T-cell (primary cell): ENCODE results near the gene COG6. TPM values are rescaled to one million over a fixed set of nuclear protein-coding genes. Genes with fewer than 3 reads are reported as not detected.

Experiments
- ATAC-seq, 4 experiments: fragments of 200-7000 bp in 3 of 4; fragments of 150-1000 bp in 1 of 4; cut with Tn5 transposase; replicated peaks in 1 of 4; 1 replicate in 3 of 4; 2 replicates in 1 of 4; pipeline ENCODE4 v1.10.0; 2021; ENCODE audit warnings: moderate library complexity in 3 of 4, mild to moderate bottlenecking in 2 of 4, moderate number of reproducible peaks in 1 of 4
- CTCF ChIA-PET, 2 donors: fragments of 300-600 bp; sonication (Branson Sonifier 250); formaldehyde crosslinking; loops; one replicate each; lab custom pipeline; 2022; ENCODE audit warnings: antibody characterized with exemption in 2 of 2; lab: Charles Lee
- POLR2A ChIA-PET, 2 donors: fragments of 300-600 bp; sonication (Branson Sonifier 250); formaldehyde crosslinking; loops; one replicate each; lab custom pipeline; 2022; ENCODE audit warnings: antibody characterized with exemption in 2 of 2; lab: Charles Lee
- DNase-seq, 35 experiments: peaks; one replicate each; pipeline versions ENCODE4 v3.0.0 to v3.0.0-alpha.2; 2013 to 2023
- H3K27ac ChIP-seq: one replicate; pipeline ENCODE4 v1.5.1; 2013; ENCODE audit warnings: low read length
- H3K27me3 ChIP-seq, 2 experiments: replicated peaks in 1 of 2; 1 replicate in 1 of 2; 2 replicates in 1 of 2; pipeline versions ENCODE4 v1.6.1 to v1.7.0; 2013; ENCODE audit warnings: low read length in 1 of 2, mixed read lengths in 1 of 2; ENCODE audit not compliant: control insufficient read depth in 2 of 2, insufficient read depth in 2 of 2; ENCODE audit errors: extremely low read depth in 1 of 2
- H3K36me3 ChIP-seq, 2 donors: 1 replicate in 1 of 2; 2 replicates in 1 of 2; pipeline versions ENCODE4 v1.6.1 to v1.7.0; 2013; ENCODE audit warnings: low read length in 1 of 2; ENCODE audit not compliant: control insufficient read depth in 2 of 2, insufficient read depth in 1 of 2; ENCODE audit errors: extremely low read depth in 1 of 2
- H3K4me1 ChIP-seq, 2 experiments: 1 replicate in 1 of 2; 2 replicates in 1 of 2; pipeline versions ENCODE4 v1.6.1 to v1.7.0; 2013; ENCODE audit warnings: low read length in 2 of 2, mixed read lengths in 1 of 2; ENCODE audit not compliant: insufficient read depth in 2 of 2, control insufficient read depth in 1 of 2; ENCODE audit errors: extremely low read depth in 1 of 2
- H3K4me3 ChIP-seq, 2 donors: 1 replicate in 1 of 2; 2 replicates in 1 of 2; pipeline versions ENCODE4 v1.5.1 to v1.7.0; 2013; ENCODE audit warnings: mild to moderate bottlenecking in 2 of 2, low read length in 1 of 2, moderate library complexity in 1 of 2; ENCODE audit not compliant: control insufficient read depth in 1 of 2; ENCODE audit errors: extremely low read depth in 1 of 2
- H3K9me3 ChIP-seq: 2 replicates; pipeline ENCODE4 v1.7.0; 2013
- H3K27ac Mint-ChIP-seq, 2 donors: one replicate each; pipeline ENCODE4 v1.8.0; 2020 to 2021; ENCODE audit warnings: mild to moderate bottlenecking in 2 of 2, mixed read lengths in 2 of 2
- H3K27me3 Mint-ChIP-seq, 2 donors: one replicate each; pipeline ENCODE4 v1.8.0; 2021 to 2022; ENCODE audit warnings: mixed read lengths in 2 of 2
- H3K36me3 Mint-ChIP-seq: one replicate; pipeline ENCODE4 v1.8.0; 2021; ENCODE audit warnings: mixed read lengths
- H3K4me1 Mint-ChIP-seq, 3 donors: one replicate each; pipeline ENCODE4 v1.8.0; 2020 to 2022; ENCODE audit warnings: mixed read lengths in 3 of 3, mild to moderate bottlenecking in 1 of 3
- H3K4me3 Mint-ChIP-seq, 3 donors: one replicate each; pipeline ENCODE4 v1.8.0; 2020 to 2022; ENCODE audit warnings: mild to moderate bottlenecking in 3 of 3, mixed read lengths in 3 of 3, moderate library complexity in 3 of 3
- H3K9me3 Mint-ChIP-seq, 3 donors: one replicate each; pipeline ENCODE4 v1.8.0; 2020 to 2022; ENCODE audit warnings: mixed read lengths in 3 of 3
- WGBS: methylation state at CpG from one replicate; pipeline ENCODE4 v1.1.5; 2013; ENCODE audit warnings: missing lambda C conversion rate; ENCODE audit not compliant: insufficient coverage; 5-methylcytosine and 5-hydroxymethylcytosine counted together
- total RNA-seq, 35 experiments: library from RNA in 6 of 35; stranded (reverse) in 6 of 35; fragments of 120-200 nt in 1 of 35; gene quantifications; one replicate each; pipeline versions ENCODE4 v1.2.1 to v1.2.4 and lab custom pipeline; 2013 to 2026

Gene COG6
- total RNA-seq, 5 donors from 2014 or later (not counting 1 experiment from before 2014, with no cell fraction given) = 28.4 to 31.7 (median 30.7) TPM

- CTCF ChIA-PET = no interaction called here
- Mint-ChIP-seq H3K27me3 (no peaks in the 10 kb centered on the region), H3K36me3 (peaks cover 25% of the 10 kb centered on the region), H3K27ac (no peak overlapping the region), H3K4me1 (peaks cover 4 to 8% (median 5%) of the 10 kb centered on the region in 3 donors), H3K9me3 (no peaks in the 10 kb centered on the region), H3K4me3 (no peak overlapping the region)
- no peak overlapping the region for H3K27ac ChIP-seq
- no peak overlapping the region for H3K4me3 ChIP-seq
- POLR2A ChIA-PET = interaction anchor here in 1 of 2 donors (0.6 kb wide), 1 partner anchor 29 kb away, joined by 8 read pairs; no protein-coding TSS in a partner anchor
- H3K27me3 ChIP-seq = no peaks in the 10 kb centered on the region
- no peaks in the 10 kb centered on the region for H3K4me1 ChIP-seq
- DNase-seq (no peak), ATAC-seq (no peak)
- WGBS = 88% methylated on average over 1 of the region's 4 CpGs
- H3K9me3 ChIP-seq = no peaks in the 10 kb centered on the region
- peaks cover 3 to 11% of the 10 kb centered on the region in 2 donors for H3K36me3 ChIP-seq
Measured at GRCh38 chr13:39692660-39693438, 37.4 kb downstream of the COG6 start.

GRCh38 chr13:39699274-39699673 lies 43.8 kb downstream of the COG6 start:
- no peak overlapping the region for H3K27ac Mint-ChIP-seq
- CTCF ChIA-PET = interaction anchor here (0.6 to 1.3 kb wide), 2 partner anchors 12 to 174 kb away, joined by 3 to 5 read pairs; no protein-coding TSS in a partner anchor
- no peaks in the 10 kb centered on the region for H3K9me3 Mint-ChIP-seq
- peaks cover 13% of the 10 kb centered on the region for H3K36me3 Mint-ChIP-seq
- no peak for DNase-seq
- no peaks in the 10 kb centered on the region for H3K9me3 ChIP-seq
- H3K27me3 ChIP-seq = no peaks in the 10 kb centered on the region
- POLR2A ChIA-PET = no interaction called here
- peaks cover 0 to 2% of the 10 kb centered on the region in 2 experiments for H3K4me1 ChIP-seq
- H3K27ac ChIP-seq = no peak overlapping the region
- no peak overlapping the region for H3K4me3 ChIP-seq
- H3K4me3 Mint-ChIP-seq = no peak overlapping the region
- no peaks in the 10 kb centered on the region for H3K27me3 Mint-ChIP-seq
- ATAC-seq = no peak
- peaks cover 0 to 8% (median 7%) of the 10 kb centered on the region in 3 donors for H3K4me1 Mint-ChIP-seq
- H3K36me3 ChIP-seq = peaks cover 3 to 5% of the 10 kb centered on the region in 2 donors

GRCh38 chr13:39712626-39713025 lies 57.2 kb downstream of the COG6 start:
- no peak overlapping the region for H3K27ac ChIP-seq
- H3K27ac Mint-ChIP-seq = no peak overlapping the region
- no peak overlapping the region for H3K4me3 ChIP-seq
- peaks cover 71% of the 10 kb centered on the region for H3K36me3 Mint-ChIP-seq
- no peaks in the 10 kb centered on the region for H3K4me1 ChIP-seq
- H3K4me3 Mint-ChIP-seq = no peak overlapping the region
- ATAC-seq = no peak
- no peaks in the 10 kb centered on the region for H3K4me1 Mint-ChIP-seq
- no peak for DNase-seq
- peaks cover 4% of the 10 kb centered on the region for H3K9me3 ChIP-seq
- 100% methylated on average over 3 of the region's 3 CpGs for WGBS
- ChIA-PET CTCF (no interaction called here), POLR2A (no interaction called here)
- no peaks in the 10 kb centered on the region for H3K27me3 Mint-ChIP-seq
- H3K27me3 ChIP-seq = no peaks in the 10 kb centered on the region
- peaks cover 0 to 5% of the 10 kb centered on the region in 2 donors for H3K36me3 ChIP-seq
- peaks cover 3 to 10% (median 8%) of the 10 kb centered on the region in 3 donors for H3K9me3 Mint-ChIP-seq

DNA sequence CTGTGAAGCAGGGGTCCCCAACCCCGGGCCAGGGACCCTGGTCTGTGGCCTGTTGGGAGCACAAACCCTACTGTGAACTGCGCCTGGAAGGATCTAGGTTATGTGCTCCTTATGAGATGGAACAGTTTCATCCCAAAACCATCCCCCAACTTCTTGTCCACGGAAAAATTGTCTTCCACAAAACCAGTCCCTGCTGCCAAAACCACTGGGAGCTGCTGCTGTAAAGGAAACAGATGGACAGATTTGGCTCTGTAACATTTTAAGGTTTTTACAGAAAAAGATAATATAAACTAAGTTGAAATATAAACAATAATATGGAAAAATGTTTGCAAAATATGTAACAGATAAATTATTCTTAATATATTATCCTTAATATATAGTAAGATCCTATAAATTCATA lies 73.7 kb downstream of the COG6 start:
- Mint-ChIP-seq H3K27me3 (no peaks in the 10 kb centered on the region), H3K4me3 (no peak overlapping the region), H3K4me1 (no peaks in the 10 kb centered on the region), H3K36me3 (peaks cover 70% of the 10 kb centered on the region), H3K27ac (no peak overlapping the region), H3K9me3 (no peaks in the 10 kb centered on the region)
- H3K27ac ChIP-seq = no peak overlapping the region
- H3K27me3 ChIP-seq = no peaks in the 10 kb centered on the region
- H3K36me3 ChIP-seq = peaks cover 0 to 21% of the 10 kb centered on the region in 2 donors
- WGBS = no CpG with 5 or more reads among the region's 3 CpGs
- ChIA-PET CTCF (interaction anchor here (0.5 to 0.7 kb wide), 2 partner anchors 22 to 782 kb away, joined by 3 to 4 read pairs; no protein-coding TSS in a partner anchor), POLR2A (no interaction called here)
- H3K4me1 ChIP-seq = no peaks in the 10 kb centered on the region
- no peak for ATAC-seq
- H3K4me3 ChIP-seq = no peak overlapping the region
- no peaks in the 10 kb centered on the region for H3K9me3 ChIP-seq
- no peak for DNase-seq

DNA sequence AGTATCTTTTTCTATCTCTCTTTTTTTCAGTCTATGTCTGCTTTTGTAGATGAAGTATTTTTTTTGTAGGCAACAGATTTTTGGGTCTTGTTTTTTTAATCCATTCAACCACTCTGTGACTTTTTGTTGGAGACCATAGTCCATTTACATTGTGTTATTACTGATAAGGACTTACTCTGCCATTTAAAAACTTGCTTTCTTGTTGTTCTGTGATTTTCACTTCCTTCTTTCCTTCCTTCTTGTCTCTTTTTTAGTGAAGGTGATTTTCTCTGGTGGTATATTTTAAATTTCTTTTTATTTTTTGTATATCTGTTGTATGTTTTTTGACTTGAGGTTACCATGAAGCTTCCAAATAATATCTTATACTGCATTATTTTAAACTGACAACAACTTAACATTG lies 79.5 kb downstream of the COG6 start:
- Histone ChIP-seq H3K9me3 (no peaks in the 10 kb centered on the region), H3K4me1 (no peaks in the 10 kb centered on the region), H3K36me3 (peaks cover 0 to 21% of the 10 kb centered on the region in 2 donors), H3K27me3 (no peaks in the 10 kb centered on the region), H3K4me3 (no peak overlapping the region), H3K27ac (no peak overlapping the region)
- ChIA-PET CTCF (interaction anchor here in 1 of 2 donors (0.7 kb wide), 1 partner anchor 465 kb away, joined by 3 read pairs; no protein-coding TSS in a partner anchor), POLR2A (no interaction called here)
- H3K27me3 Mint-ChIP-seq = no peaks in the 10 kb centered on the region
- no peak overlapping the region for H3K27ac Mint-ChIP-seq
- H3K4me3 Mint-ChIP-seq = no peak overlapping the region
- H3K4me1 Mint-ChIP-seq = peaks cover 0 to 2% (median 0%) of the 10 kb centered on the region in 3 donors
- H3K9me3 Mint-ChIP-seq = no peaks in the 10 kb centered on the region
- no peak for ATAC-seq
- H3K36me3 Mint-ChIP-seq = peaks cover 66% of the 10 kb centered on the region
- DNase-seq = no peak

- no peak for DNase-seq
- Histone ChIP-seq H3K27ac (no peak overlapping the region), H3K4me3 (no peak overlapping the region), H3K9me3 (no peaks in the 10 kb centered on the region), H3K27me3 (no peaks in the 10 kb centered on the region), H3K36me3 (peaks cover 0 to 17% of the 10 kb centered on the region in 2 donors), H3K4me1 (no peaks in the 10 kb centered on the region)
- ChIA-PET CTCF (no interaction called here), POLR2A (no interaction called here)
- peaks cover 0 to 2% (median 0%) of the 10 kb centered on the region in 3 donors for H3K4me1 Mint-ChIP-seq
- H3K9me3 Mint-ChIP-seq = peaks cover 2 to 6% (median 6%) of the 10 kb centered on the region in 3 donors
- 87% methylated on average over 5 of the region's 5 CpGs for WGBS
- peaks cover 66% of the 10 kb centered on the region for H3K36me3 Mint-ChIP-seq
- H3K27ac Mint-ChIP-seq = no peak overlapping the region
- ATAC-seq = no peak
- H3K4me3 Mint-ChIP-seq = no peak overlapping the region
- H3K27me3 Mint-ChIP-seq = no peaks in the 10 kb centered on the region
Measured at GRCh38 chr13:39737047-39737446, 81.6 kb downstream of the COG6 start.
